Measurements from ENCODE around the gene PPM1M. TPM values are rescaled to one million over a fixed set of nuclear protein-coding genes. Genes with fewer than 3 reads are reported as not detected.
"Not testable (repeated sequence)": the region's sequence is repeated elsewhere in the genome, so short reads cannot be mapped to it uniquely, and the experiment has no call there.

PPM1M gene
- total RNA-seq, 1 donor from 2014 or later: 10.6 TPM

DNA sequence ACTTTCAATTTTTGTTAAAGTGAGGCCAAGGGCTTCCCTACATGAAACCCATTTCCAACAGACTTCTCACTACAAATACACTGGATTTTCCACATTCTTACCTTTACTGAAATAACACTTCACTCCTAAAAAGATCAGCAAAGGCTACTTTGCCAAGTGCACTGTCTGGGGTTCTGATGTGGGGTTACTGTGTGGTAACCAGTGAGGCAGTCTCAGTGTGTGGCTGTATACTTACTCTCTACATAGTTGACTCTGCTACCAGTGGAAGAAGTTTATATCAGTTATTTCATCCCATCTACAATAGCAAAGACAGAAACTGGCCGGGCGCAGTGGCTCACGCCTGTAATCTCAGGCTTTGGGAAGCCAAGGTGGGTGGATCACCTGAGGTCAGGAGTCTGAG lies 27.3 kb downstream of the PPM1M start:
- peaks cover 48% of the 10 kb centered on the region for H3K4me1 Mint-ChIP-seq
- no peaks in the 10 kb centered on the region for H3K9me3 Mint-ChIP-seq
- no peak overlapping the region for H3K4me3 Mint-ChIP-seq
- H3K36me3 Mint-ChIP-seq: peaks cover 25% of the 10 kb centered on the region
- peak overlapping the region; percentile 18 for H3K27ac Mint-ChIP-seq
- TF ChIP-seq, protein P1, sequence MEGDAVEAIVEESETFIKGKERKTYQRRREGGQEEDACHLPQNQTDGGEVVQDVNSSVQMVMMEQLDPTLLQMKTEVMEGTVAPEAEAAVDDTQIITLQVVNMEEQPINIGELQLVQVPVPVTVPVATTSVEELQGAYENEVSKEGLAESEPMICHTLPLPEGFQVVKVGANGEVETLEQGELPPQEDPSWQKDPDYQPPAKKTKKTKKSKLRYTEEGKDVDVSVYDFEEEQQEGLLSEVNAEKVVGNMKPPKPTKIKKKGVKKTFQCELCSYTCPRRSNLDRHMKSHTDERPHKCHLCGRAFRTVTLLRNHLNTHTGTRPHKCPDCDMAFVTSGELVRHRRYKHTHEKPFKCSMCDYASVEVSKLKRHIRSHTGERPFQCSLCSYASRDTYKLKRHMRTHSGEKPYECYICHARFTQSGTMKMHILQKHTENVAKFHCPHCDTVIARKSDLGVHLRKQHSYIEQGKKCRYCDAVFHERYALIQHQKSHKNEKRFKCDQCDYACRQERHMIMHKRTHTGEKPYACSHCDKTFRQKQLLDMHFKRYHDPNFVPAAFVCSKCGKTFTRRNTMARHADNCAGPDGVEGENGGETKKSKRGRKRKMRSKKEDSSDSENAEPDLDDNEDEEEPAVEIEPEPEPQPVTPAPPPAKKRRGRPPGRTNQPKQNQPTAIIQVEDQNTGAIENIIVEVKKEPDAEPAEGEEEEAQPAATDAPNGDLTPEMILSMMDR (IDR thresholded peaks at IDR 0.05; ENCODE audit: unreplicated experiment): no peak
- H3K27me3 Mint-ChIP-seq (ENCODE audit: low read depth): no peaks in the 10 kb centered on the region
- DNase-seq (ENCODE audit: low spot score in 2 of 2, unreplicated experiment in 2 of 2): no peak

DNA sequence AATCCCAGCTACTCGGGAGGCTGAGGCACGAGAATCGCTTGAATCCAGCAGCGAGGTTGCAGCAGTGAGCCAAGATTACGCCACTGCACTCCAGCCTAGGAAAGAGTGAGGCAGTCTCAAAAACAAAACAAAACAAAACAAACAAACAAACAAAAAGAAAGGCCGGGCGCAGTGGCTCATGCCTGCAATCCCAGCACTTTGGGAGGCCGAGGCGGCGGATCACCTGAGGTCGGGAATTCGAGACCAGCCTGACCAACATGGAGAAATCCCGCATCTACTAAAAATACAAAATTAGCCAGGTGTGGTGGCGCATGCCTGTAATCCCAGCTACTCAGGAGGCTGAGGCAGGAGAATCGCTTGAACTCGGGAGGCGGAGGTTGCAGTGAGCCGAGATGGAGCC lies 29.2 kb downstream of the PPM1M start:
- Mint-ChIP-seq H3K4me1 (peaks cover 59% of the 10 kb centered on the region), H3K4me3 (peak overlapping the region; percentile 8), H3K36me3 (peaks cover 18% of the 10 kb centered on the region)
- H3K9me3 Mint-ChIP-seq; DNase-seq (ENCODE audit: low spot score in 2 of 2, unreplicated experiment in 2 of 2); H3K27ac Mint-ChIP-seq; H3K27me3 Mint-ChIP-seq (ENCODE audit: low read depth): not testable (repeated sequence)

DNA sequence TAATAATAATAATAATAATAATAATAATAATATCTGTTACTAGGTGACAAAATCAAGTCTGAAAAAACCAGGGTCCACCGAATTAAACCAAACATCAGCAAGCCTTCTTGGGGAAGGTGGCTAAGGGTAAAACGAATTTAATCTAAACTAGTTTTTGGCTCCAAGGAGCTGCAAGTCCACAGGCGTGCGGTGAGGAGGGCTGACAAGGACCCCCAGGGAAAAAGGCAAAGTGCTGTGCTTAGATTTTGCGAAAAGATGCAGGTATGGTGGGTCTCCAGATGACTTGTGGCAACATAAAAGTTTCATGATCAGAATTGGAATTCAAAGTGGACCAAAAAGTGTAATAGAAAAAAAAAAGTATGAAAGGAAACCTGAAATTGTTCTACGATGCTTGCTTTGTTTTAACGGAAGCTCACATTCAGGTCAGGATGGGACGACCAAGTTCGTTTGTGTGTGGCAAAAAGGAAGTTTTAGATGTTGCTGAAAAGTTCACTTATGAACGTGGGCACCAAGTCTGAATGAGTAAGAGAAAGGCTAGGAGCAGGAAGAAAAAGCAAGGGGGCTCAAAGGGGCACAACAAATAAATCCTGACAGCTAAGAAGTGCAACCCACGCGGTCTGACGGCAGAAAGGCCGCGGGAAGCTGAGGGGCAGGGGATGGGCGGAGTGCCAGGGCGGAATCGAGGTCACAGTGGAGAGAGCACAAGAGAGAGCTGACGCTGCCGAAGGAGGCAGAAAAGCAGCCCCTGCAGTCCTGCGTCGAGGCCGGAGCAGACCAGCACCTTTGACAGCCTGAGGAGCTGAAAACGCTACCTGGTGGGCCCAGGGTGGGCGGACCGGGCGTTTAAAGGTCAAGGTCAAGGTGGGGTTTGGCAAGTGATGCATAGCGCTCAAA lies 31.8 kb downstream of the PPM1M start:
- peaks cover 17% of the 10 kb centered on the region for H3K36me3 Mint-ChIP-seq
- peaks cover 59% of the 10 kb centered on the region for H3K4me1 Mint-ChIP-seq
- peak in 1 of 2 experiments; percentile 65 for DNase-seq (ENCODE audit: low spot score in 2 of 2, unreplicated experiment in 2 of 2)
- peak overlapping the region; percentile 97 for H3K4me3 Mint-ChIP-seq
- H3K27ac Mint-ChIP-seq: peak overlapping the region; percentile 98
- TF ChIP-seq, protein P1 (IDR thresholded peaks at IDR 0.05; ENCODE audit: unreplicated experiment): no peak
- no peaks in the 10 kb centered on the region for H3K9me3 Mint-ChIP-seq
- no peaks in the 10 kb centered on the region for H3K27me3 Mint-ChIP-seq (ENCODE audit: low read depth)

DNA sequence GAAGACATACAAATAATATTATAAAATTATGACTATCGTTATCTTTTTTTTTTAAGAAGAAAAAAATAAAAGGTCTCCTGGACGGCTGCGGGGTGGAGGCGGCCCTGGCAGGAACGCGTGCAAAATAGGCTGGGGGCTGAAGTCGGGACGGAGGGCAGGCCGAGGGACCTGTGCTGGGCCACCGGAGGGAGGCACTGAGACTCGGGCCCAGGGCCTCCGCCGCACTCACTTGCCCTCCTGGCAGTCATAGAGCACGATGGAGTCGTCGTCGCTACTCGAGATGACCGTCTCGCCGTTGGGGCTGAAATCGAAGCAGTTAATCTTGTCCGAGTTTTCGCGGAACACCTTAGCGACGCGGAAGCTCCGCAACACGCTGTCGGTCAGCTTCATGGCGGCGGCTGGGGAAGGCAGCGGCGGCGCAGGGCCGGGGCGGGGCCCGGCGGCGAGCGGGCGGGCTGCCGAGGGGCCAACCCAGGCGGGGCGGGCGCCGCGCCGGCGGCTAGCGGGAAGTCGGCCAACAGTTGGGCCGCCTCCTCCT lies 32.5 kb downstream of the PPM1M start:
- DNase-seq (ENCODE audit: low spot score in 2 of 2, unreplicated experiment in 2 of 2): no peak
- Mint-ChIP-seq H3K27ac (peak overlapping the region; percentile 100), H3K36me3 (peaks cover 13% of the 10 kb centered on the region), H3K4me1 (peaks cover 59% of the 10 kb centered on the region), H3K9me3 (no peaks in the 10 kb centered on the region), H3K4me3 (peak overlapping the region; percentile 97), H3K27me3 (ENCODE audit: low read depth) (no peaks in the 10 kb centered on the region)
- TF ChIP-seq, protein P1 (IDR thresholded peaks at IDR 0.05; ENCODE audit: unreplicated experiment): no peak

DNA sequence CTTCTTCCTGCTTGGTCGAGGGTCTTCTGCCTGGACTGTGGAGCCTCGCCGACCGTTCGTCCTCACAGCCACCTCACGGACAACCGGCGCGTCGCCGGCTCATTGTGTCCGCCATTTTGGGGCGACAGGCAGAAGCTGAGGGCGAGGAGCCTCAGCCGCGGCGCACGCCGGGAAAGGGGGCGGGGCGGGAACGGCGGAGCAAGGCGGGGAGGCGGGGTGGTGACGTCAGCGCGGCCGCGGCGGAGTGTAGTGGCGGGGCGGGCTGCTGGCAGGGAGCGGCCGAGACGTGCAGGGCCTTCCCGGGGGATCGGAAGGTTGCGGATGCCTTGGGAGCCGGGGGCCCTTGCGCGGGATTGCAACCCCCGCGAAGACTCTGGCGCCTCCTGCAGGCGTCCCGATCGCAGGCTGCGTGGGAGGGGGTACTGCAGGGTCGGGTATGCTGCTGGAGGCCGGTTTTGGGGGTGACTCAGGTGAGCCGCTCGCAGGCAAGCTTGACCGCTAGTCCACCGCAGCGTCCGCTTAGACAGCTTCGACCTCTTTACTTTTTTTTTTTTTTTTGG lies 33.0 kb downstream of the PPM1M start, which contains the start of gene WDR82:
WDR82 (minus strand) TSS at position 140 of the 560 bp plus-strand sequence. CDS start 288 bp downstream, outside the sequence.
- TF ChIP-seq, protein P1 (IDR thresholded peaks at IDR 0.05; ENCODE audit: unreplicated experiment): no peak
- H3K9me3 Mint-ChIP-seq: no peaks in the 10 kb centered on the region
- DNase-seq (ENCODE audit: low spot score in 2 of 2, unreplicated experiment in 2 of 2): peak; percentile 99 to 100
- H3K36me3 Mint-ChIP-seq: peaks cover 9% of the 10 kb centered on the region
- peak within 1 kb of the TSS; percentile 100 for H3K27ac Mint-ChIP-seq
- H3K4me1 Mint-ChIP-seq: peaks cover 65% of the 10 kb centered on the region
- H3K4me3 Mint-ChIP-seq: peak within 1 kb of the TSS; percentile 97
- H3K27me3 Mint-ChIP-seq (ENCODE audit: low read depth): no peaks in the 10 kb centered on the region

DNA sequence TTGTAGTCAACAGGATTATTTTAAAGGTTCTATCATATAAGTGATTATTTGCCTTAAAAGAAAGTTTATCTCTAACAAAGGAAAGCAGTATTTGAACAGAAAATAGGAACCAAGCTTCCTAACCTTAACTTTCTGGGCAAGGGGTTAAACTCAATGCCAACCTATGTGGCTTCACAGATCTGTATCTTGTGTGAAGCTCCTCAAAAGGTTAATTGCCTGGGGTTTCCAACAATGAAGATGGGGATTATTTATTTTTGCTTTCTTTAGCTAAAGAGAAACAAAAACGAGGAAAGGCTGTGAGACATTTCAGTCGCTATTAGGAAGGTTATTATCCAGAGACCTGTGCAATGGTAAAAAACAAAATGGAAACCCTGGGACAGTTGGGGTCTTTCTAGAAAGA lies 34.0 kb downstream of the PPM1M start:
- TF ChIP-seq, protein P1 (IDR thresholded peaks at IDR 0.05; ENCODE audit: unreplicated experiment): no peak
- DNase-seq (ENCODE audit: low spot score in 2 of 2, unreplicated experiment in 2 of 2): no peak
- Mint-ChIP-seq H3K9me3 (no peaks in the 10 kb centered on the region), H3K27ac (peak overlapping the region; percentile 100), H3K4me3 (peak overlapping the region; percentile 97), H3K36me3 (peaks cover 3% of the 10 kb centered on the region), H3K27me3 (ENCODE audit: low read depth) (no peaks in the 10 kb centered on the region), H3K4me1 (peaks cover 58% of the 10 kb centered on the region)

All from mesothelial cell of epicardium (in vitro differentiated cells).